HCT116 (cell line): ENCODE results near the gene TMEM185B.

Experiments
- CTCF ChIP-seq, 3 experiments: fragments of 200-600 bp in 1 of 3; sonication (generic) in 1 of 3; IDR thresholded peaks in 2 of 3; conservative IDR thresholded peaks in 1 of 3; 2 replicates each; pipeline ENCODE4 v1.5.1; 2012 to 2017; ENCODE audit warnings: low read depth in 2 of 3, low read length in 2 of 3, antibody characterized with exemption in 1 of 3, borderline replicate concordance in 1 of 3, control low read depth in 1 of 3, mild to moderate bottlenecking in 1 of 3, mixed read lengths in 1 of 3, mixed run types in 1 of 3, moderate library complexity in 1 of 3; ENCODE audit not compliant: insufficient read depth in 1 of 3
- POLR2AphosphoS5 ChIP-seq: IDR thresholded peaks from 2 replicates; pipeline ENCODE4 v1.6.1; 2011; ENCODE audit warnings: mild to moderate bottlenecking, low read depth, low read length, moderate library complexity
- REST ChIP-seq: IDR thresholded peaks from 2 replicates; pipeline ENCODE4 v1.6.1; 2012; ENCODE audit warnings: low read depth
- ZNF274 ChIP-seq: fragments of 200-500 bp; sonication (Bioruptor generic); IDR thresholded peaks from 2 replicates; pipeline ENCODE4 v1.6.1; 2014; ENCODE audit warnings: mild to moderate bottlenecking, low read depth, low read length, inconsistent platforms

GRCh38 chr2:120255071-120255470 lies 31.9 kb upstream of the TMEM185B start:
- TF ChIP-seq REST = no peak
- no peak for TF ChIP-seq POLR2AphosphoS5
- TF ChIP-seq ZNF274 = no peak
- no peak for TF ChIP-seq CTCF (IDR thresholded peaks at IDR 0.05 in 2 of 3, conservative IDR thresholded peaks at IDR 0.05 in 1 of 3; ENCODE audit: borderline replicate concordance in 1 of 3, insufficient read depth in 1 of 3, low read depth in 2 of 3, low read length in 2 of 3)
